Measurements from ENCODE around the gene ECPAS. TPM values are rescaled to one million over a fixed set of nuclear protein-coding genes. Genes with fewer than 3 reads are reported as not detected.
"Not testable (repeated sequence)": the region's sequence is repeated elsewhere in the genome, so short reads cannot be mapped to it uniquely, and the experiment has no call there.

ECPAS gene
- total and polyA plus RNA-seq, 4 donors: 17.4 to 93.2 (median 47.2) TPM

- no peak overlapping the region for H3K27ac ChIP-seq (ENCODE audit: low read depth in 1 of 2, low read length in 1 of 2)
- no peak overlapping the region for H3K4me3 ChIP-seq
- no peak for TF ChIP-seq CTCF (IDR thresholded peaks at IDR 0.05; ENCODE audit: control extremely low read depth, extremely low read depth)
- no peak for ATAC-seq (ENCODE audit: insufficient read depth, low FRiP score)
- H3K27me3 ChIP-seq (ENCODE audit: control insufficient read depth in 3 of 3, insufficient read depth in 3 of 3, low read length in 2 of 3): no peaks in the 10 kb centered on the region
- WGBS, 2 donors: 67 to 82% methylated on average over 5 of the region's 5 CpGs
- H3K4me1 ChIP-seq (ENCODE audit: control insufficient read depth in 5 of 5, insufficient read depth in 5 of 5, low read length in 5 of 5): no peaks in the 10 kb centered on the region
- DNase-seq: no peak
- H3K9me3 ChIP-seq (ENCODE audit: control insufficient read depth in 4 of 4, insufficient read depth in 3 of 4, low read length in 3 of 4): no peaks in the 10 kb centered on the region
- H3K9ac ChIP-seq (ENCODE audit: insufficient read depth in 1 of 2, low read length in 2 of 2): no peak overlapping the region
- H3K36me3 ChIP-seq (ENCODE audit: control insufficient read depth in 4 of 4, insufficient read depth in 4 of 4, low read length in 4 of 4): no peaks in the 10 kb centered on the region
These were observed 134.4 kb downstream of the ECPAS start for GRCh38 chr9:111349766-111350165.

GRCh38 chr9:111348821-111349271 lies 135.3 kb downstream of the ECPAS start:
- no peak for TF ChIP-seq CTCF (IDR thresholded peaks at IDR 0.05; ENCODE audit: control extremely low read depth, extremely low read depth)
- no peaks in the 10 kb centered on the region for H3K4me1 ChIP-seq (ENCODE audit: control insufficient read depth in 5 of 5, insufficient read depth in 5 of 5, low read length in 5 of 5)
- H3K27me3 ChIP-seq (ENCODE audit: control insufficient read depth in 3 of 3, insufficient read depth in 3 of 3, low read length in 2 of 3): no peaks in the 10 kb centered on the region
- ATAC-seq (ENCODE audit: insufficient read depth, low FRiP score): no peak
- H3K36me3 ChIP-seq (ENCODE audit: control insufficient read depth in 4 of 4, insufficient read depth in 4 of 4, low read length in 4 of 4): no peaks in the 10 kb centered on the region
- DNase-seq: peak in 2 of 3 donors; percentile 19 to 40
- 39 to 48% methylated on average over 4 of the region's 4 CpGs for WGBS, 2 donors
- H3K27ac ChIP-seq (ENCODE audit: low read depth in 1 of 2, low read length in 1 of 2): no peak overlapping the region
- no peak overlapping the region for H3K9ac ChIP-seq (ENCODE audit: insufficient read depth in 1 of 2, low read length in 2 of 2)
- H3K9me3 ChIP-seq (ENCODE audit: control insufficient read depth in 4 of 4, insufficient read depth in 3 of 4, low read length in 3 of 4): no peaks in the 10 kb centered on the region
- no peak overlapping the region for H3K4me3 ChIP-seq

GRCh38 chr9:111334318-111334863 lies 149.8 kb downstream of the ECPAS start:
- 67 to 71% methylated on average over 5 of the region's 5 CpGs for WGBS, 2 donors
- not testable (repeated sequence) for DNase-seq; H3K9me3 ChIP-seq (ENCODE audit: control insufficient read depth in 4 of 4, insufficient read depth in 3 of 4, low read length in 3 of 4); H3K9ac ChIP-seq (ENCODE audit: insufficient read depth in 1 of 2, low read length in 2 of 2); ATAC-seq (ENCODE audit: insufficient read depth, low FRiP score); H3K27me3 ChIP-seq (ENCODE audit: control insufficient read depth in 3 of 3, insufficient read depth in 3 of 3, low read length in 2 of 3); H3K4me3 ChIP-seq; H3K4me1 ChIP-seq (ENCODE audit: control insufficient read depth in 5 of 5, insufficient read depth in 5 of 5, low read length in 5 of 5); H3K36me3 ChIP-seq (ENCODE audit: control insufficient read depth in 4 of 4, insufficient read depth in 4 of 4, low read length in 4 of 4); H3K27ac ChIP-seq (ENCODE audit: low read depth in 1 of 2, low read length in 1 of 2)

GRCh38 chr9:111330124-111330523 lies 154.1 kb downstream of the ECPAS start, which contains the start of gene OR2K2:
OR2K2 (minus strand) TSS chr9:111330224; CDS start chr9:111328433, 1,791 bp downstream.
- H3K36me3 ChIP-seq (ENCODE audit: control insufficient read depth in 4 of 4, insufficient read depth in 4 of 4, low read length in 4 of 4): no peaks in the 10 kb centered on the region
- no peak for TF ChIP-seq CTCF (IDR thresholded peaks at IDR 0.05; ENCODE audit: control extremely low read depth, extremely low read depth)
- no peak within 1 kb of the TSS for H3K27ac ChIP-seq (ENCODE audit: low read depth in 1 of 2, low read length in 1 of 2)
- H3K27me3 ChIP-seq (ENCODE audit: control insufficient read depth in 3 of 3, insufficient read depth in 3 of 3, low read length in 2 of 3): no peaks in the 10 kb centered on the region
- no peaks in the 10 kb centered on the region for H3K9me3 ChIP-seq (ENCODE audit: control insufficient read depth in 4 of 4, insufficient read depth in 3 of 4, low read length in 3 of 4)
- H3K4me1 ChIP-seq (ENCODE audit: control insufficient read depth in 5 of 5, insufficient read depth in 5 of 5, low read length in 5 of 5): peaks cover 0 to 3% (median 0%) of the 10 kb centered on the region in 5 donors
- DNase-seq (no peak), ATAC-seq (ENCODE audit: insufficient read depth, low FRiP score) (no peak)
- H3K4me3 ChIP-seq: no peak within 1 kb of the TSS
- no peak within 1 kb of the TSS for H3K9ac ChIP-seq (ENCODE audit: insufficient read depth in 1 of 2, low read length in 2 of 2)
- WGBS, 2 donors: 91 to 96% methylated on average over 4 of the region's 4 CpGs
